Loucy (cell line): Measurements from ENCODE around the gene ARFRP1.

ENCODE experiments used
- H2AFZ ChIP-seq: fragments of 200-600 bp; sonication (generic); 2 replicates; pipeline ENCODE4 v1.6.0; 2016; ENCODE audit warnings: antibody characterized with exemption, mild to moderate bottlenecking, low read length, moderate library complexity
- H3F3A ChIP-seq: fragments of 200-600 bp; 2 replicates; pipeline ENCODE4 v1.6.0; 2016; ENCODE audit warnings: antibody characterized with exemption, low read depth, mild to moderate bottlenecking
- H3K27me3 ChIP-seq: fragments of 200-600 bp; sonication (generic); 2 replicates; pipeline ENCODE4 v1.6.1; 2014; ENCODE audit warnings: low read length, mild to moderate bottlenecking; ENCODE audit not compliant: insufficient read depth, poor library complexity, severe bottlenecking
- H3K36me3 ChIP-seq: fragments of 200-600 bp; sonication (generic); 2 replicates; pipeline ENCODE4 v1.6.1; 2016; ENCODE audit warnings: low read length; ENCODE audit not compliant: insufficient read depth
- H3K4me1 ChIP-seq: fragments of 200-600 bp; sonication (generic); 2 replicates; pipeline ENCODE4 v1.5.1; 2014; ENCODE audit warnings: low read length, mild to moderate bottlenecking; ENCODE audit not compliant: insufficient read depth, poor library complexity, severe bottlenecking
- H3K4me2 ChIP-seq: fragments of 200-600 bp; sonication (generic); 2 replicates; pipeline ENCODE4 v1.6.0; 2014; ENCODE audit warnings: antibody characterized with exemption, low read length, low read depth, mild to moderate bottlenecking; ENCODE audit not compliant: poor library complexity, severe bottlenecking
- H3K4me3 ChIP-seq: fragments of 200-600 bp; sonication (generic); 2 replicates; pipeline ENCODE4 v1.5.1; 2014; ENCODE audit warnings: low read length, mild to moderate bottlenecking, mixed read lengths; ENCODE audit not compliant: poor library complexity, severe bottlenecking
- H3K79me2 ChIP-seq: fragments of 200-600 bp; sonication (generic); 2 replicates; pipeline ENCODE4 v1.6.1; 2014; ENCODE audit warnings: low read length; ENCODE audit not compliant: insufficient read depth
- H3K9ac ChIP-seq: fragments of 200-600 bp; sonication (generic); 2 replicates; pipeline ENCODE4 v1.6.0; 2014; ENCODE audit warnings: mild to moderate bottlenecking, low read depth, low read length, moderate library complexity; ENCODE audit not compliant: poor library complexity, severe bottlenecking
- H3K9me2 ChIP-seq: fragments of 200-600 bp; sonication (generic); replicated peaks from 2 replicates; pipeline ENCODE4 v1.6.1; 2016; ENCODE audit warnings: low read depth, low read length, mixed read lengths
- H3K9me3 ChIP-seq: fragments of 200-600 bp; sonication (generic); 2 replicates; pipeline ENCODE4 v1.6.1; 2014; ENCODE audit warnings: mild to moderate bottlenecking, antibody characterized with exemption, low read length, low read depth; ENCODE audit not compliant: insufficient read depth
- H4K20me1 ChIP-seq: fragments of 200-600 bp; sonication (generic); 2 replicates; pipeline ENCODE4 v1.6.0; 2014; ENCODE audit warnings: antibody characterized with exemption, low read length, mild to moderate bottlenecking; ENCODE audit not compliant: insufficient read depth, poor library complexity, severe bottlenecking
- CTCF ChIP-seq: fragments of 200-600 bp; sonication (generic); conservative IDR thresholded peaks from 2 replicates; pipeline ENCODE4 v1.5.1; 2014; ENCODE audit warnings: mild to moderate bottlenecking, antibody characterized with exemption, low read length
- EZH2phosphoT487 ChIP-seq: fragments of 200-600 bp; IDR thresholded peaks from 2 replicates; pipeline ENCODE4 v1.6.1; 2018; ENCODE audit warnings: antibody characterized with exemption, mild to moderate bottlenecking, moderate library complexity, borderline replicate concordance

ARFRP1 gene

GRCh38 chr20:63736893-63737694 lies 29.3 kb upstream of the ARFRP1 start:
- Histone ChIP-seq H3K79me2 (peaks cover 51% of the 10 kb centered on the region), H3K9ac (peak overlapping the region; percentile 98), H3K4me2 (peak overlapping the region; percentile 95), H3F3A (no peaks in the 10 kb centered on the region), H3K4me3 (peak overlapping the region; percentile 86), H3K36me3 (peaks cover 25% of the 10 kb centered on the region; the same call in 1 of the 2 replicates), H3K27me3 (no peaks in the 10 kb centered on the region), H3K9me3 (no peaks in the 10 kb centered on the region), H2AFZ (no peak overlapping the region), H3K9me2 (no peaks in the 10 kb centered on the region), H3K4me1 (peaks cover 39% of the 10 kb centered on the region), H4K20me1 (peaks cover 30% of the 10 kb centered on the region)
- peak; percentile 20; the same call in 1 of the 2 replicates for TF ChIP-seq CTCF
- TF ChIP-seq EZH2phosphoT487 = no peak

GRCh38 chr20:63735859-63736718 lies 28.3 kb upstream of the ARFRP1 start, which contains the start of gene LIME1:
Gene LIME1, plus strand, starts transcription at chr20:63736664. Its CDS starts 886 bp downstream, at chr20:63737550.
- H3F3A ChIP-seq = peaks cover 5% of the 10 kb centered on the region; the same call in 1 of the 2 replicates
- H3K27me3 ChIP-seq = no peaks in the 10 kb centered on the region
- no peaks in the 10 kb centered on the region for H3K9me2 ChIP-seq
- H3K36me3 ChIP-seq = peaks cover 25% of the 10 kb centered on the region; the same call in 1 of the 2 replicates
- H3K9ac ChIP-seq = peak within 1 kb of the TSS; percentile 98
- H3K79me2 ChIP-seq = peaks cover 49% of the 10 kb centered on the region
- H4K20me1 ChIP-seq = peaks cover 20% of the 10 kb centered on the region
- TF ChIP-seq EZH2phosphoT487 (no peak), CTCF (no peak; the same call in 1 of the 2 replicates)
- H3K4me1 ChIP-seq = peaks cover 41% of the 10 kb centered on the region
- peak within 1 kb of the TSS; percentile 95 for H3K4me2 ChIP-seq
- peak within 1 kb of the TSS; percentile 86 for H3K4me3 ChIP-seq
- H3K9me3 ChIP-seq = no peaks in the 10 kb centered on the region
- no peak within 1 kb of the TSS for H2AFZ ChIP-seq

- no peak overlapping the region for H2AFZ ChIP-seq
- peaks cover 11% of the 10 kb centered on the region for H3F3A ChIP-seq
- H3K36me3 ChIP-seq = peaks cover 25% of the 10 kb centered on the region; the same call in 1 of the 2 replicates
- H3K4me1 ChIP-seq = peaks cover 47% of the 10 kb centered on the region
- H3K9me2 ChIP-seq = no peaks in the 10 kb centered on the region
- H3K9me3 ChIP-seq = no peaks in the 10 kb centered on the region
- no peaks in the 10 kb centered on the region for H3K27me3 ChIP-seq
- peaks cover 46% of the 10 kb centered on the region; the same call in 1 of the 2 replicates for H3K79me2 ChIP-seq
- TF ChIP-seq EZH2phosphoT487 (no peak), CTCF (no peak)
- peak overlapping the region; percentile 95 for H3K4me2 ChIP-seq
- H4K20me1 ChIP-seq = peaks cover 17% of the 10 kb centered on the region
- peak overlapping the region; percentile 98 for H3K9ac ChIP-seq
- H3K4me3 ChIP-seq = no peak overlapping the region
These were observed 27.4 kb upstream of the ARFRP1 start for GRCh38 chr20:63734946-63735858.
